OCI-LY7 (cell line): ENCODE results near the gene CTNNA3. TPM values are rescaled to one million over a fixed set of nuclear protein-coding genes. Genes with fewer than 3 reads are reported as not detected.

Experiments used
- BruUV-seq: library from RNA; stranded (reverse); fragments of 400-500 nt; replicated peaks from 2 replicates; lab custom pipeline; 2021; lab: Mats Ljungman, UMichigan
- CTCF ChIA-PET: fragments of 300-600 bp; sonication (Branson Sonifier 250); formaldehyde crosslinking; loops from one replicate; lab custom pipeline; 2022; ENCODE audit warnings: antibody characterized with exemption; ENCODE audit not compliant: unreplicated experiment; lab: Charles Lee
- POLR2A ChIA-PET: fragments of 300-600 bp; sonication (Branson Sonifier 250); formaldehyde crosslinking; loops from one replicate; lab custom pipeline; 2022; ENCODE audit warnings: antibody characterized with exemption; lab: Charles Lee
- DNase-seq: peaks from one replicate; pipeline ENCODE4 v3.0.0-alpha.2; 2015; ENCODE audit warnings: low spot score
- H2AFZ ChIP-seq: fragments of 200-600 bp; sonication (generic), shearing (Covaris generic); 2 replicates; pipeline ENCODE4 v1.6.1; 2014; ENCODE audit warnings: mild to moderate bottlenecking, antibody characterized with exemption, low read length, moderate library complexity
- H3K27ac ChIP-seq: fragments of 200-600 bp; sonication (generic); 2 replicates; pipeline ENCODE4 v1.5.1; 2014; ENCODE audit warnings: mixed run types, low read depth, mild to moderate bottlenecking, moderate library complexity, low read length, inconsistent platforms; ENCODE audit not compliant: poor library complexity, severe bottlenecking
- H3K36me3 ChIP-seq: fragments of 200-600 bp; sonication (generic); 2 replicates; pipeline ENCODE4 v1.6.1; 2014; ENCODE audit warnings: mild to moderate bottlenecking, antibody characterized with exemption, low read length, moderate library complexity, mixed read lengths; ENCODE audit not compliant: insufficient read depth
- H3K4me1 ChIP-seq: fragments of 200-600 bp; sonication (generic); 2 replicates; pipeline ENCODE4 v1.5.1; 2014; ENCODE audit warnings: mild to moderate bottlenecking, low read length; ENCODE audit not compliant: insufficient read depth, poor library complexity, severe bottlenecking
- H3K4me2 ChIP-seq: fragments of 200-600 bp; sonication (generic); 2 replicates; pipeline ENCODE4 v1.6.1; 2014; ENCODE audit warnings: mild to moderate bottlenecking, low read length
- H3K4me3 ChIP-seq: fragments of 200-600 bp; sonication (generic); 2 replicates; pipeline ENCODE4 v1.5.1; 2014; ENCODE audit warnings: mild to moderate bottlenecking, low read depth, low read length; ENCODE audit not compliant: poor library complexity, severe bottlenecking
- H3K79me2 ChIP-seq: fragments of 200-600 bp; sonication (generic); 2 replicates; pipeline ENCODE4 v1.6.1; 2016; ENCODE audit warnings: low read depth, mild to moderate bottlenecking, low read length, moderate library complexity, mixed read lengths; ENCODE audit not compliant: insufficient read depth
- H3K9me2 ChIP-seq: fragments of 200-600 bp; sonication (generic); 2 replicates; pipeline ENCODE4 v1.6.1; 2016; ENCODE audit warnings: mild to moderate bottlenecking, low read length, mixed read lengths; ENCODE audit not compliant: insufficient read depth
- H3K9me3 ChIP-seq: fragments of 200-600 bp; sonication (generic); 2 replicates; pipeline ENCODE4 v1.6.1; 2014; ENCODE audit warnings: mild to moderate bottlenecking, mixed run types, low read length, mixed read lengths
- H4K20me1 ChIP-seq: fragments of 200-600 bp; sonication (generic); 2 replicates; pipeline ENCODE4 v1.6.1; 2014; ENCODE audit warnings: mild to moderate bottlenecking, antibody characterized with exemption, low read length, moderate library complexity, mixed read lengths; ENCODE audit not compliant: insufficient read depth
- CTCF ChIP-seq: fragments of 200-600 bp; sonication (generic); conservative IDR thresholded peaks from 2 replicates; pipeline ENCODE4 v1.5.1; 2014; ENCODE audit warnings: mild to moderate bottlenecking, antibody characterized with exemption, low read length, moderate library complexity, mixed read lengths
- EZH2phosphoT487 ChIP-seq: fragments of 200-600 bp; sonication (generic); IDR thresholded peaks from 2 replicates; pipeline ENCODE4 v1.6.1; 2018; ENCODE audit warnings: low read depth, borderline replicate concordance, mild to moderate bottlenecking, mixed run types, antibody characterized with exemption, low read length, moderate library complexity, mixed read lengths
- intact Hi-C: fragments of 100-400 bp; cut with micrococcal nuclease; formaldehyde crosslinking; loops from one replicate; pipeline ENCODE4 v1.10.0; 2022; ENCODE audit not compliant: unreplicated experiment
- total RNA-seq, 2 experiments: library from RNA; depleted of rRNA in 1 of 2; stranded (reverse); fragments of >200 nt in 1 of 2; shearing (Covaris generic) in 1 of 2; gene quantifications; 2 replicates each; pipeline ENCODE4 v1.2.3, GENCODE V29; 2014 to 2022

Gene CTNNA3
- total RNA-seq, 2 experiments from 2014 or later, result not detected

- no peak overlapping the region for H3K4me2 ChIP-seq
- intact Hi-C loops, result no loop called here
- H3K9me3 ChIP-seq, result no peaks in the 10 kb centered on the region
- H3K4me3 ChIP-seq, result no peak overlapping the region
- H3K27ac ChIP-seq, result no peak overlapping the region
- H3K4me1 ChIP-seq, result no peaks in the 10 kb centered on the region
- ChIA-PET POLR2A (interaction anchor here (0.5 to 1.1 kb wide), 2 partner anchors 8 to 32 kb away, joined by 4 to 5 read pairs; no protein-coding TSS in a partner anchor), CTCF (no interaction called here)
- no peaks in the 10 kb centered on the region for H4K20me1 ChIP-seq
- no peak for TF ChIP-seq EZH2phosphoT487
- no peak for TF ChIP-seq CTCF
- BruUV-seq, result no TSS peak
- no peaks in the 10 kb centered on the region for H3K36me3 ChIP-seq
- no peaks in the 10 kb centered on the region for H3K79me2 ChIP-seq
- no peak for DNase-seq
- no peaks in the 10 kb centered on the region for H3K9me2 ChIP-seq
- H2AFZ ChIP-seq, result no peak overlapping the region
These were observed 1689.6 kb downstream of the CTNNA3 start for GRCh38 chr10:66006411-66006810.

- no peak for TF ChIP-seq EZH2phosphoT487
- TF ChIP-seq CTCF, result no peak
- intact Hi-C loops, result no loop called here
These were observed 1702.5 kb downstream of the CTNNA3 start for GRCh38 chr10:65993451-65993850.

GRCh38 chr10:65968871-65969270 lies 1727.1 kb downstream of the CTNNA3 start:
- no peak overlapping the region for H3K27ac ChIP-seq
- no peaks in the 10 kb centered on the region for H4K20me1 ChIP-seq
- CTCF ChIA-PET, result no interaction called here
- no peaks in the 10 kb centered on the region for H3K79me2 ChIP-seq
- H2AFZ ChIP-seq, result no peak overlapping the region
- no peaks in the 10 kb centered on the region for H3K36me3 ChIP-seq
- no peak overlapping the region for H3K4me2 ChIP-seq
- no peaks in the 10 kb centered on the region for H3K9me2 ChIP-seq
- DNase-seq, result no peak
- H3K4me3 ChIP-seq, result no peak overlapping the region
- H3K9me3 ChIP-seq, result no peaks in the 10 kb centered on the region
- no TSS peak for BruUV-seq
- TF ChIP-seq CTCF (no peak), EZH2phosphoT487 (no peak)
- POLR2A ChIA-PET, result interaction anchor here (0.7 to 0.8 kb wide), 2 partner anchors 14 to 61 kb away, joined by 3 read pairs; no protein-coding TSS in a partner anchor
- intact Hi-C loops, result no loop called here
- no peaks in the 10 kb centered on the region for H3K4me1 ChIP-seq

More at GRCh38 chr10:65993451-65993850, 1702.5 kb downstream of the CTNNA3 start:
- Histone ChIP-seq H3K36me3 (no peaks in the 10 kb centered on the region), H3K9me2 (no peaks in the 10 kb centered on the region), H4K20me1 (no peaks in the 10 kb centered on the region), H3K4me1 (no peaks in the 10 kb centered on the region), H3K4me3 (no peak overlapping the region), H3K4me2 (no peak overlapping the region), H2AFZ (no peak overlapping the region), H3K79me2 (no peaks in the 10 kb centered on the region), H3K9me3 (no peaks in the 10 kb centered on the region), H3K27ac (no peak overlapping the region)
- DNase-seq, result no peak
- ChIA-PET POLR2A (no interaction called here), CTCF (no interaction called here)
- no TSS peak for BruUV-seq
